Measurements from ENCODE around the gene SEC23IP. TPM values are rescaled to one million over a fixed set of nuclear protein-coding genes. Genes with fewer than 3 reads are reported as not detected.
A peak's percentile ranks its signal among the peaks of the same experiment; 100 is the strongest.

The SEC23IP gene
- total RNA-seq, 1 experiment from 2014 or later, result 60.5 TPM

DNA sequence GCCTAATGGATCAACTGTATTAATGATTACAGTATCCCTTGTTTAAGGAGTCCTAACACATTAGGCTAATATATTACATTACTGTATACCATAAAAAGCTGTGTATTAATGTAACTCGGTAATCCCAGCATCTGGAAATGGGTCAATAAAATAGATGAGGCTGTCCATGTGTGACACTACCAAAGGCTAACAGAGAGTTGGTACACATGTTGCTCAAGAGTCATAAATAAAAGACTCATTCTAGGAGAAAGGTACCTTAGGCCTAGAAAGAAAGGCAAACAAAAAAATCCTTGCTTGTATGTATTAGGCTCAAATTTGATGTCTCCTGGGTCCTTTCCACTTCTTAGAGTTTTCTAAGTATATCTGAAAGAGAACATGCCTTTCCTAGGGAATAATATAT is 34.5 kb upstream of the SEC23IP start:
- intact Hi-C loops (cut with micrococcal nuclease), result no loop called here
- TF ChIP-seq CTCF (IDR thresholded peaks at IDR 0.05; ENCODE audit: unreplicated experiment), result no peak
- no TSS peak for BruUV-seq (replicated peaks)
- Mint-ChIP-seq H3K9me3 (ENCODE audit: unreplicated experiment) (no peaks in the 10 kb centered on the region), H3K27ac (ENCODE audit: low read depth, unreplicated experiment) (peak overlapping the region; percentile 8), H3K4me1 (ENCODE audit: insufficient read depth, unreplicated experiment) (peaks cover 23% of the 10 kb centered on the region), H3K36me3 (ENCODE audit: insufficient read depth, unreplicated experiment) (peaks cover 38% of the 10 kb centered on the region), H3K4me3 (ENCODE audit: unreplicated experiment) (no peak overlapping the region), H3K27me3 (ENCODE audit: insufficient read depth, unreplicated experiment) (no peaks in the 10 kb centered on the region)
- ChIA-PET POLR2A (interaction anchor here (0.7 to 4.1 kb wide), 7 partner anchors 9 to 201 kb away, joined by 3 to 37 read pairs (median 4); partner anchors contain the start of gene MCMBP), CTCF (interaction anchor here (0.6 to 5.8 kb wide), 8 partner anchors 13 to 250 kb away, joined by 3 to 88 read pairs (median 16); partner anchors contain the start of gene MCMBP)
- DNase-seq (ENCODE audit: unreplicated experiment), result no peak

- peak; percentile 63 for DNase-seq (ENCODE audit: unreplicated experiment)
- Mint-ChIP-seq H3K4me1 (ENCODE audit: insufficient read depth, unreplicated experiment) (peaks cover 23% of the 10 kb centered on the region), H3K27me3 (ENCODE audit: insufficient read depth, unreplicated experiment) (no peaks in the 10 kb centered on the region), H3K4me3 (ENCODE audit: unreplicated experiment) (no peak overlapping the region), H3K9me3 (ENCODE audit: unreplicated experiment) (no peaks in the 10 kb centered on the region), H3K36me3 (ENCODE audit: insufficient read depth, unreplicated experiment) (peaks cover 39% of the 10 kb centered on the region), H3K27ac (ENCODE audit: low read depth, unreplicated experiment) (peak overlapping the region; percentile 35)
- peak; percentile 38 for TF ChIP-seq CTCF (IDR thresholded peaks at IDR 0.05; ENCODE audit: unreplicated experiment)
- no TSS peak for BruUV-seq (replicated peaks)
- ChIA-PET POLR2A (interaction anchor here (0.6 to 4.1 kb wide), 17 partner anchors 8 to 426 kb away, joined by 3 to 37 read pairs (median 6); partner anchors contain the start of genes BAG3, INPP5F and MCMBP), CTCF (interaction anchor here (0.5 to 5.8 kb wide), 47 partner anchors 8 to 1810 kb away, joined by 3 to 88 read pairs (median 4); partner anchors contain the start of genes INPP5F and MCMBP)
- intact Hi-C loops (cut with micrococcal nuclease), result loop anchor here (1.0 kb wide), 3 partner anchors 109 to 251 kb away; no protein-coding TSS in a partner anchor
These were observed 32.9 kb upstream of the SEC23IP start for GRCh38 chr10:119859420-119860258.

DNA sequence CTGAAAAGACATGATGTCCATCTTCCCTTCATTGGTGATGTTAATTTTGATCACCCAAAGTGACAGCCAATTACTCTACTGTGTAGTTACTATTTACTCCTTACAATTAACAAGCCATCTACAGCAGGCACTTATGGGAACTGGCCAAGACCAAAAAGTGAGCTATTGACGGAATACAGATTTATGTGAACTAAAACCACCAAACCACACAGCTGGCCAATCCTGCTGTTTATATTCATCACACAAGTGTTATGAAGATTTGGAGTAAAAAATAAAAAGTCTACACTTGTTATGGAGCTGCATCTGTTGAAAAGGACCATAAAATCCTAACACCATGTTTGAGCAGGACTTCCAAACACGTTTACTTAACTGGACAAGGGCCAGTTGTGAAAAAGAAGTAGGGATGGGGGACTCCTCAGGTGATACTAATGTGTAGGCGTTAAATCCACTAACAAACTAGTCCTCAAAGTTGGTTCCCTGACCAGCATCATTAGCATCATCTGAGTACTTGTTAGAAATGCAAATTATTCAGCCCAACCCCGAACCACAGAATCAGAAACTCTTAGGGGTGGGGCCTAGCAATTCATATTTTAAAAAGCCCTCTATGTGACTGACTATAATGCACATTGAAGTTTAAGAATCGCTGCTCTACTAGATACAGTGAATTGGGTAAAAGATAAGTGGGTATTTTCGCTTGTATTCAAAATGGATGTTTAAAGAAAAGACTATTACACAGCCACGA is 31.5 kb upstream of the SEC23IP start:
- ChIA-PET CTCF (interaction anchor here (0.5 to 5.8 kb wide), 10 partner anchors 10 to 876 kb away, joined by 4 to 88 read pairs (median 6); partner anchors contain the start of gene MCMBP), POLR2A (interaction anchor here (0.7 to 4.1 kb wide), 8 partner anchors 11 to 210 kb away, joined by 3 to 37 read pairs (median 8); partner anchors contain the start of genes BAG3, INPP5F and MCMBP)
- intact Hi-C loops (cut with micrococcal nuclease), result no loop called here
- no TSS peak for BruUV-seq (replicated peaks)
- no peaks in the 10 kb centered on the region for H3K27me3 Mint-ChIP-seq (ENCODE audit: insufficient read depth, unreplicated experiment)
- H3K9me3 Mint-ChIP-seq (ENCODE audit: unreplicated experiment), result no peaks in the 10 kb centered on the region
- no peak overlapping the region for H3K27ac Mint-ChIP-seq (ENCODE audit: low read depth, unreplicated experiment)
- H3K4me1 Mint-ChIP-seq (ENCODE audit: insufficient read depth, unreplicated experiment), result peaks cover 23% of the 10 kb centered on the region
- DNase-seq (ENCODE audit: unreplicated experiment), result no peak
- peaks cover 28% of the 10 kb centered on the region for H3K36me3 Mint-ChIP-seq (ENCODE audit: insufficient read depth, unreplicated experiment)
- no peak overlapping the region for H3K4me3 Mint-ChIP-seq (ENCODE audit: unreplicated experiment)
- TF ChIP-seq CTCF (IDR thresholded peaks at IDR 0.05; ENCODE audit: unreplicated experiment), result no peak
